GM12878 (cell line): ENCODE measurements around the gene UNKL. TPM values are rescaled to one million over a fixed set of nuclear protein-coding genes. Genes with fewer than 3 reads are reported as not detected.

ENCODE experiments used
- ATAC-seq: fragments of 200-7000 bp; cut with Tn5 transposase; 3 replicates; pipeline ENCODE4 v1.9.1; 2020; ENCODE audit warnings: mild to moderate bottlenecking, moderate library complexity
- BruUV-seq: library from RNA; stranded (reverse); fragments of 400-500 nt; replicated peaks from 2 replicates; lab custom pipeline; 2021; lab: Mats Ljungman, UMichigan
- CTCF ChIA-PET: fragments of 300-600 bp; sonication (Branson Sonifier 250); formaldehyde crosslinking; extraction: SDS; loops from one replicate; lab custom pipeline; 2021; ENCODE audit warnings: inconsistent platforms; lab: Yijun Ruan, JAX
- POLR2A ChIA-PET: fragments of 350-600 bp; formaldehyde crosslinking; extraction: SDS; loops from one replicate; lab custom pipeline; 2021; ENCODE audit warnings: inconsistent platforms; lab: Charles Lee
- RAD21 ChIA-PET: fragments of 300-600 bp; sonication (Branson Sonifier 250); formaldehyde crosslinking; loops from one replicate; lab custom pipeline; 2023; ENCODE audit warnings: antibody characterized with exemption; ENCODE audit not compliant: unreplicated experiment; lab: Charles Lee
- SMC1A ChIA-PET: fragments of 300-600 bp; sonication (Branson Sonifier 250); formaldehyde crosslinking; loops from one replicate; lab custom pipeline; 2023; ENCODE audit not compliant: unreplicated experiment, uncharacterized antibody; lab: Charles Lee
- DNase-seq: peaks from one replicate; pipeline ENCODE4 v3.0.0-alpha.2; 2011; ENCODE audit warnings: low read depth, low spot score
- FAIRE-seq: peaks from 3 replicates; lab custom pipeline; 2011; peaks lifted over from hg19 to GRCh38; lab: Jason Lieb, UNC
- H2AFZ ChIP-seq: 2 replicates; pipeline ENCODE4 v1.6.0; 2011; ENCODE audit warnings: low read depth, low read length, control low read depth; ENCODE audit not compliant: control insufficient read depth
- H3K27ac ChIP-seq: 2 replicates; pipeline ENCODE4 v1.5.1; 2011; ENCODE audit warnings: control low read depth; ENCODE audit not compliant: control insufficient read depth, insufficient read depth
- H3K27me3 ChIP-seq, 2 experiments: replicated peaks in 1 of 2; 2 replicates each; pipeline versions ENCODE4 v1.6.0 to v1.6.1; 2011; ENCODE audit warnings: low read length in 1 of 2; ENCODE audit not compliant: control insufficient read depth in 2 of 2, insufficient read depth in 2 of 2
- H3K36me3 ChIP-seq, 2 experiments: 2 replicates each; pipeline ENCODE4 v1.5.1; 2011; ENCODE audit warnings: low read length in 1 of 2; ENCODE audit not compliant: control insufficient read depth in 2 of 2, insufficient read depth in 2 of 2
- H3K4me1 ChIP-seq: 2 replicates; pipeline ENCODE4 v1.6.1; 2011; ENCODE audit warnings: mild to moderate bottlenecking, low read length, moderate library complexity, mixed read lengths; ENCODE audit not compliant: control insufficient read depth, insufficient read depth
- H3K4me2 ChIP-seq: 2 replicates; pipeline ENCODE4 v1.6.0; 2011; ENCODE audit warnings: control low read depth; ENCODE audit not compliant: control insufficient read depth, insufficient read depth
- H3K4me3 ChIP-seq: fragments of 200-600 bp; sonication (generic); 2 replicates; pipeline ENCODE4 v1.5.1; 2016
- H3K79me2 ChIP-seq: 2 replicates; pipeline ENCODE4 v1.6.0; 2011; ENCODE audit warnings: low read length; ENCODE audit not compliant: control insufficient read depth, insufficient read depth
- H3K9ac ChIP-seq: 2 replicates; pipeline ENCODE4 v1.8.0; 2011; ENCODE audit warnings: low read length, control low read depth, mixed read lengths; ENCODE audit not compliant: control insufficient read depth, insufficient read depth
- H3K9me3 ChIP-seq: replicated peaks from 3 replicates; pipeline ENCODE4 v1.5.1; 2011; ENCODE audit warnings: mild to moderate bottlenecking, low read length; ENCODE audit not compliant: control insufficient read depth, insufficient read depth
- H4K20me1 ChIP-seq: 2 replicates; pipeline ENCODE4 v1.6.0; 2011; ENCODE audit not compliant: control insufficient read depth, insufficient read depth
- BMI1 ChIP-seq: fragments of 450-650 bp; IDR thresholded peaks from 2 replicates; pipeline ENCODE4 v1.6.1; 2016; ENCODE audit warnings: mild to moderate bottlenecking, moderate library complexity, borderline replicate concordance
- CBX5 ChIP-seq: sonication (generic); IDR thresholded peaks from 2 replicates; pipeline ENCODE4 v1.6.1; 2016; ENCODE audit warnings: low read depth, moderate library complexity, mild to moderate bottlenecking, inconsistent platforms
- KDM1A ChIP-seq: fragments of 200-600 bp; sonication (generic); IDR thresholded peaks from 2 replicates; pipeline ENCODE4 v1.6.1; 2016; ENCODE audit warnings: borderline replicate concordance
- POLR2A ChIP-seq: IDR thresholded peaks from 2 replicates; pipeline ENCODE4 v1.6.1; 2011; ENCODE audit warnings: low read depth, mild to moderate bottlenecking, low read length
- SREBF2 ChIP-seq: IDR thresholded peaks from 2 replicates; pipeline ENCODE4 v1.6.1; 2012; ENCODE audit warnings: mild to moderate bottlenecking, low read length
- WGBS: methylation state at CpG from one replicate; pipeline ENCODE4 v1.1.6; 2016; ENCODE audit warnings: low lambda C conversion rate; ENCODE audit not compliant: insufficient replicate concordance, insufficient coverage; ENCODE audit errors: missing lambda C conversion rate; 5-methylcytosine and 5-hydroxymethylcytosine counted together
- in situ Hi-C: fragments of 300-500 bp; cut with MboI; formaldehyde crosslinking; loops from 9 replicates; pipeline ENCODE4 v1.14.3; 2018; ENCODE audit warnings: mixed read lengths
- intact Hi-C: fragments of 100-400 bp; cut with micrococcal nuclease; formaldehyde crosslinking; loops from one replicate; pipeline ENCODE4 v1.14.2; 2022; ENCODE audit not compliant: unreplicated experiment
- polyA plus RNA-seq, 11 experiments: library from polyadenylated mRNA; depleted of rRNA in 4 of 11; unstranded in 6 of 11; stranded (reverse) in 5 of 11; fragments of >200 nt; fragmentation: Nextera tagmentation in 4 of 11; fragmentation: Illumina TruSeq in 1 of 11; extraction: Ambion mirVana in 4 of 11; extraction: Trizol in 1 of 11; gene quantifications; 1 replicate in 1 of 11; 2 replicates in 10 of 11; pipeline versions ENCODE4 v1.2.1 to v1.2.3, GENCODE V29; 2011 to 2016; ENCODE audit warnings: inconsistent platforms in 2 of 11, missing spikeins in 2 of 11, low read depth in 1 of 11
- total RNA-seq, 4 experiments: library from RNA; depleted of rRNA in 3 of 4; stranded (reverse); fragments of >200 nt in 3 of 4; fragmentation: Illumina TruSeq in 1 of 4; extraction: Trizol in 1 of 4; gene quantifications; 2 replicates each; pipeline versions ENCODE4 v1.2.1 to v1.2.3, GENCODE V29; 2013 to 2021
- TF ChIP-seq, protein P1 (sequence below): IDR thresholded peaks from 2 replicates; pipeline ENCODE4 v1.6.1; 2012; ENCODE audit warnings: low read depth, low read length, improper control_type of control experiment
- TF ChIP-seq, protein P2 (sequence below): fragments of 450-650 bp; conservative IDR thresholded peaks from 2 replicates; pipeline ENCODE4 v1.6.1; 2017; ENCODE audit warnings: mild to moderate bottlenecking, moderate library complexity

The UNKL gene
- total and polyA plus RNA-seq, 10 of the 15 experiments (the other 5 are each of a cell fraction or from before 2014, with no cell fraction given) = 0.40 to 21.6 (median 9.1) TPM

DNA sequence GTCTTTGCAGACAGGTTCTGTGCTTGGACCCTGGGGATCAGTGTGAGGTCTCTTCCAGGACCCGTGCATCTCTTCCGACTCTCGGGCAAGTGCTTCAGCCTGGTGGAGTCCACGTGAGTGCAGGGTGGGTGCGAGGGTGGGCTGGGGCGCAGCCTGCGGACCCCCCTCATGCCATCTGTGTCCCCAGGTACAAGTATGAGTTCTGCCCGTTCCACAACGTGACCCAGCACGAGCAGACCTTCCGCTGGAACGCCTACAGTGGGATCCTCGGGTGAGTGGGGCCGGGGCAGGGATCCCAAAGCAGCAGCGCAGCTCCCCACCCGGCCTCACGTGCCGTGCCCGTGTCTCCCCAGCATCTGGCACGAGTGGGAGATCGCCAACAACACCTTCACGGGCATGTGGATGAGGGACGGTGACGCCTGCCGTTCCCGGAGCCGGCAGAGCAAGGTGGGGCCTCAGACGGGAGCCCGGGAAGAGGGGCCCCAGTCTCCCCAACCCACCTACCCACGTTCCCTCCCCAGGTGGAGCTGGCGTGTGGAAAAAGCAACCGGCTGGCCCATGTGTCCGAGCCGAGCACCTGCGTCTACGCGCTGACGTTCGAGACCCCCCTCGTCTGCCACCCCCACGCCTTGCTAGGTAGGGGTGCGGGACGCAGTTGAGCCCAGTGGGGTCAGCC, 52.7 kb downstream of the UNKL start:
- no TSS peak for BruUV-seq
- RAD21 ChIA-PET = no interaction called here
- H3K9me3 ChIP-seq = no peaks in the 10 kb centered on the region
- H3K9ac ChIP-seq = no peak overlapping the region
- in situ Hi-C loops = no loop called here
- WGBS = 96% methylated on average over 31 of the region's 43 CpGs
- DNase-seq (no peak), ATAC-seq (no peak), FAIRE-seq (no peak)
- no peak overlapping the region for H2AFZ ChIP-seq
- CTCF ChIA-PET = interaction anchor here (0.9 kb wide), 1 partner anchor 17 kb away, joined by 3 read pairs; no protein-coding TSS in a partner anchor
- no peak overlapping the region for H3K27ac ChIP-seq
- intact Hi-C loops = no loop called here
- SMC1A ChIA-PET = no interaction called here
- H3K4me2 ChIP-seq = no peak overlapping the region
- TF ChIP-seq POLR2A (0 out of 2 replicates have a peak, but pooled peaks have one; percentile 9), KDM1A (no peak)
- H3K79me2 ChIP-seq = no peaks in the 10 kb centered on the region
- no peak overlapping the region for H3K4me3 ChIP-seq
- H3K4me1 ChIP-seq = no peaks in the 10 kb centered on the region
- POLR2A ChIA-PET = no interaction called here
- H4K20me1 ChIP-seq = no peaks in the 10 kb centered on the region
- H3K27me3 ChIP-seq = no peaks in the 10 kb centered on the region
- H3K36me3 ChIP-seq = peaks cover 16 to 25% of the 10 kb centered on the region in 2 experiments

DNA sequence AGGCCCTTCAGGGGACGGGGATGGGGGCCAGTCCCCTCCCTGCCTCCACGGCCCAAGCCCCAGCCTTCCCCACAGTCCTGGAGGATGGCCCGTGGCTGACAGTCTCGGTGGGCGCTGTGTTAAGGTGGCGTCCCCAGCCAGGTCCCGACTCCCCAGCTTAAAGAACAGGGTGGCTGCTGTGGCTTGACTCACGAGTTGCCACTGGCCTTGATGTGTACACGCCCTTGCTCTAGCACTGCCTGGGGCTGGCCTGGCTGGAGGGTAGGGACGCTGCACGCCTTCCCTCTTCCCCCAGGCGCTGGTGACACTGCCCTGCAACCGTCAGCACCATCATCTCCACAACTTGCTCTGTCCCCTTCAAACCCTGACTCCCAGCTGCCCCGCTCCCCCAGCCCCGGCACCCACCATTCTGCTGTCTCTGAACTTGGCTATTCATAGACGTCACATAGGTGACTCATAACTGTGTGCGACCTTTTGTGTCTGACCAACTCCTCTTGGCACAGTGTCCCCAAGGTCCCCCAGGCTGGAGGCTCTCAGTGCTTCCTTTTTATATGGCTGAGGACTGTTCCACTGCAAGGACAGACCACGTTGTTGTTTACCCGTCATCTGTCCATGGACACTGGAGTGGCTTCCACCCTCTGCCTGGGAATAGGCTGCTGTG, 56.5 kb downstream of the UNKL start:
- 82% methylated on average over 18 of the region's 19 CpGs for WGBS
- peaks cover 9 to 14% of the 10 kb centered on the region in 2 experiments for H3K36me3 ChIP-seq
- ATAC-seq = no peak

More for the DNA sequence above, 56.5 kb downstream of the UNKL start:
- H3K4me2 ChIP-seq = no peak overlapping the region
- intact Hi-C loops = no loop called here
- H3K27me3 ChIP-seq = no peaks in the 10 kb centered on the region
- in situ Hi-C loops = no loop called here
- ChIA-PET SMC1A (no interaction called here), RAD21 (no interaction called here), CTCF (no interaction called here), POLR2A (no interaction called here)
- H3K27ac ChIP-seq = no peak overlapping the region
- no peaks in the 10 kb centered on the region for H3K9me3 ChIP-seq
- H2AFZ ChIP-seq = no peak overlapping the region
- H3K4me1 ChIP-seq = no peaks in the 10 kb centered on the region
- TF ChIP-seq CBX5 (no peak), BMI1 (no peak), POLR2A (peak; percentile 42; the same call in 1 of the 2 replicates), SREBF2 (no peak)
- TF ChIP-seq, protein P1, sequence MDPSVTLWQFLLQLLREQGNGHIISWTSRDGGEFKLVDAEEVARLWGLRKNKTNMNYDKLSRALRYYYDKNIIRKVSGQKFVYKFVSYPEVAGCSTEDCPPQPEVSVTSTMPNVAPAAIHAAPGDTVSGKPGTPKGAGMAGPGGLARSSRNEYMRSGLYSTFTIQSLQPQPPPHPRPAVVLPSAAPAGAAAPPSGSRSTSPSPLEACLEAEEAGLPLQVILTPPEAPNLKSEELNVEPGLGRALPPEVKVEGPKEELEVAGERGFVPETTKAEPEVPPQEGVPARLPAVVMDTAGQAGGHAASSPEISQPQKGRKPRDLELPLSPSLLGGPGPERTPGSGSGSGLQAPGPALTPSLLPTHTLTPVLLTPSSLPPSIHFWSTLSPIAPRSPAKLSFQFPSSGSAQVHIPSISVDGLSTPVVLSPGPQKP = no peak
- TF ChIP-seq, protein P2, sequence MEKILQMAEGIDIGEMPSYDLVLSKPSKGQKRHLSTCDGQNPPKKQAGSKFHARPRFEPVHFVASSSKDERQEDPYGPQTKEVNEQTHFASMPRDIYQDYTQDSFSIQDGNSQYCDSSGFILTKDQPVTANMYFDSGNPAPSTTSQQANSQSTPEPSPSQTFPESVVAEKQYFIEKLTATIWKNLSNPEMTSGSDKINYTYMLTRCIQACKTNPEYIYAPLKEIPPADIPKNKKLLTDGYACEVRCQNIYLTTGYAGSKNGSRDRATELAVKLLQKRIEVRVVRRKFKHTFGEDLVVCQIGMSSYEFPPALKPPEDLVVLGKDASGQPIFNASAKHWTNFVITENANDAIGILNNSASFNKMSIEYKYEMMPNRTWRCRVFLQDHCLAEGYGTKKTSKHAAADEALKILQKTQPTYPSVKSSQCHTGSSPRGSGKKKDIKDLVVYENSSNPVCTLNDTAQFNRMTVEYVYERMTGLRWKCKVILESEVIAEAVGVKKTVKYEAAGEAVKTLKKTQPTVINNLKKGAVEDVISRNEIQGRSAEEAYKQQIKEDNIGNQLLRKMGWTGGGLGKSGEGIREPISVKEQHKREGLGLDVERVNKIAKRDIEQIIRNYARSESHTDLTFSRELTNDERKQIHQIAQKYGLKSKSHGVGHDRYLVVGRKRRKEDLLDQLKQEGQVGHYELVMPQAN = no peak
- TF ChIP-seq, all 136 proteins: peak for 1
- Histone ChIP-seq H3K9ac (no peak overlapping the region), H3K4me3 (no peak overlapping the region), H4K20me1 (no peaks in the 10 kb centered on the region), H3K79me2 (peaks cover 3% of the 10 kb centered on the region)
- no peak for FAIRE-seq
- DNase-seq = no peak
- BruUV-seq = no TSS peak
